ENCODE measurements around the gene VSIR.

VSIR gene

GRCh38 chr10:71806704-71807556, 33.6 kb upstream of the VSIR start:
- DNase-seq (ENCODE audit: low read depth in 2 of 2), result no peak

- DNase-seq (ENCODE audit: low read depth in 2 of 2), result no peak
Observed at GRCh38 chr10:71805776-71806703, 32.7 kb upstream of the VSIR start.

- no peak for DNase-seq (ENCODE audit: low read depth in 2 of 2)
Observed at GRCh38 chr10:71804077-71804476, 30.8 kb upstream of the VSIR start.

GRCh38 chr10:71802715-71803488, 29.6 kb upstream of the VSIR start:
- DNase-seq (ENCODE audit: low read depth in 2 of 2), result no peak

- DNase-seq (ENCODE audit: low read depth in 2 of 2), result no peak
Observed at GRCh38 chr10:71802235-71802634, 28.9 kb upstream of the VSIR start.

DNA sequence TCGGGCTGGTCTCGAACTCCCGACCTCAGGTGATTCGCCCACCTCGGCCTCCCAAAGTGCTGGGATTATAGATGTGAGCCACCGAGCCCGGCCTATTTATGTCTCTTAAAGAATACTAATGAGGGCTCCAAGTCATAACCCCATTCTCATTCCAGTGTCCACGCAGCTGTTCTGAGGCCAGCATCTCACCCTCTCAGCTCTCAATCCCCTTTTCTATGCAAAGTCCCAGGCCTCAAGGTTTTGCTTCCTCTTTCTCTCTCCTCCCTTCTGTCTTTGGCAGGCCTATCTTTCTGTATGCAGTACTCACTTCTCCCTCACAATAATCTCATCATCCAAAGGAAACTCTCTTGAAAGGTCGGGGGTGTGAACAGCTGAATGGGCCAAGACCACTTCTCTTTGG, 28.0 kb upstream of the VSIR start:
- DNase-seq (ENCODE audit: low read depth in 2 of 2), result no peak

GRCh38 chr10:71799608-71800453, 26.5 kb upstream of the VSIR start:
- no peak for DNase-seq (ENCODE audit: low read depth in 2 of 2)

GRCh38 chr10:71799112-71799511, 25.8 kb upstream of the VSIR start:
- no peak for DNase-seq (ENCODE audit: low read depth in 2 of 2)

DNA sequence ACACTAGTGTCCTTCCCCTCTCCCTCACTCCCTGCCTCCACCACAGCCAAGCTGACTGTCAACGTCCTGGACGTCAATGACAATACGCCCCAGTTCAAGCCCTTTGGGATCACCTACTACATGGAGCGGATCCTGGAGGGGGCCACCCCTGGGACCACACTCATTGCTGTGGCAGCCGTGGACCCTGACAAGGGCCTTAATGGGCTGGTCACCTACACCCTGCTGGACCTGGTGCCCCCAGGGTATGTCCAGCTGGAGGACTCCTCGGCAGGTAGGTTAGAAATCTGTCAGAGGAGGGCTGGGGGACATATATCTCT, 24.9 kb upstream of the VSIR start:
- DNase-seq (ENCODE audit: low read depth in 2 of 2), result no peak

DNA sequence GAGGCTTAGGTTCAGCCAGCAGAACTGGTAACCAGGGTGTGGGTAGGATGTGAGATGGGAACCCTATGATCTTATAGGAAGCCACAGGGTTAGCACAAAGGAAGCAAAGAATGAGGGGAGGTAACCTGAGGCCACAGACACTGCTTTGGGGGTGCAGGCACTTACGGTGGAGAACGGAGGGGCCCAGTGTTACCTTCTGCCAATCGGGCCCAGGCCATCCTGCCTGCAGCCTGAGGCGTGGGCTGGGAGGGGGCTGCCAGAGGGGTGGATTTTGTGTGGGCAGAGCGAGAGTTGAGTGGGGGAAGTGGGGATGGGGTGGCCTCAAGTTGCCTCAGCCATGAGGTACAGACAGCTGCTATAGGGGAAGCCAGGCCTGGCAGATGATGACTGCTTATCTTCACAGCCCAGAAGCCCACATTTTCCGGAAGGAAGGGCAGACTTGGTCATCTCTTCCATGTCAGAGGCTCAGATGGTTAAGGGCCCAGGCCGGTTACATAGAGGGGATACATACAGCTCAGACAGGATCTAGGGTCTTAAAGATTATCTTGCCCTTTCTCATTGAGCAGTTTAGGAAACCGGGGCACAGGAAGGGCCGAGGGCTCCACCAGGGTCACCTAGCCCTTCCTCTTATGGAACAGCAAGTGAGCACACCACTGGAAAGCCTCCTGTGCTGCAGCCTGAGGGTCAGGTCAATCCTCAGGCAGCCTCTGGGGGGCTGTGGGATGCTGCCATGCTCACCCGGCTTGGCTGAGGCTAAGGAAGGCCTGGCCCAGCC, 24.4 kb upstream of the VSIR start:
- no peak for DNase-seq (ENCODE audit: low read depth in 2 of 2)

DNA sequence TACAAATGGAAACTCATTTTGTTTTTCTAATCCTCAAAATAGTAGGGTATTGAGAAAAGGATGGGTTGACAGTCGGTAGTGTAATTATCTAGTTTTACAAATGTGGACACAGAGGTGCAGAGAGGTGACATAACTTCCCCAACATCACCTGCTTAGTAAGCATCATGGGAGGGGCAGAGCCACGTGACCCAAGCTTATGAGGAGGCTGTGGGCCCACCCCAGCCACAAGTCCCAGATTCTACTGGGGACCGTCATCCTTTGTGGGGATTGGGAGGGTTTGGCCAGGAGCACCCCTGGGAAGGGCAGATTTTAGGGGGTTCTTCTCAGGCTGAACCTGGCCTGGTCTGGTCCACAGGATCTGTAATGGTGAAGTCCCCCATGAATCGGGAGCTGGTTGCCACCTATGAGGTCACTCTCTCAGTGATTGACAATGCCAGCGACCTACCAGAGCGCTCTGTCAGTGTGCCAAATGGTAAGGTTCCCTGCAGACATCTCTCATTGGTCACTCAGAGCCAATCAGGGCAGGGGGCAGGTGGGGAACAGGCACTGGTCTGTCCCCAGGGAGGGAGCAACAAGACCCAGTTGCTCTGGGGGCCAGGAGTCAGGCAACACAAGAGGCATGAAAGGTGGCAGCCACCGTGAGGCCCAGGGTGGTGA, 23.6 kb upstream of the VSIR start:
- DNase-seq (ENCODE audit: low read depth in 2 of 2), result no peak

DNA sequence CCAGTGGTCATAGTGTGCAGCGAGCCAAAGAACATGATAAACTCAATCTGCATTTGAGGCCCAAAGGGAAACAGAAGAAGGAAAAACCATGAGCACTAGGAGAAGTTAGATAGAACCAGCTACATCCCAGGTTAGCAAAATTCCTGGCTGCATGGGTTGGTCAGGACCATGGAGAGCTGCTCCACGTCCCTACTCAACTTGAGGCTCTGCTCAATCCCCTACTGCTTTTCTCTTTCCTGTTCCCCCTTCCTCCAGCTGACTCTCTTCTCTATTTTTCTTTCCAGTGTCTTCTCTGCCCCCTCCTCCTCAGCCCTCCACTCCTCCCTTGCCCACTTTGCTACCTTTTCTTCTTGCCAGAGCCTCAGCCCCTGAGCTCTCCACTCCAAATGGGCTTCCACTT, 21.9 kb upstream of the VSIR start:
- no peak for DNase-seq (ENCODE audit: low read depth in 2 of 2)

- DNase-seq (ENCODE audit: low read depth in 2 of 2), result no peak
Observed at GRCh38 chr10:71790749-71791440, 17.6 kb upstream of the VSIR start.

DNA sequence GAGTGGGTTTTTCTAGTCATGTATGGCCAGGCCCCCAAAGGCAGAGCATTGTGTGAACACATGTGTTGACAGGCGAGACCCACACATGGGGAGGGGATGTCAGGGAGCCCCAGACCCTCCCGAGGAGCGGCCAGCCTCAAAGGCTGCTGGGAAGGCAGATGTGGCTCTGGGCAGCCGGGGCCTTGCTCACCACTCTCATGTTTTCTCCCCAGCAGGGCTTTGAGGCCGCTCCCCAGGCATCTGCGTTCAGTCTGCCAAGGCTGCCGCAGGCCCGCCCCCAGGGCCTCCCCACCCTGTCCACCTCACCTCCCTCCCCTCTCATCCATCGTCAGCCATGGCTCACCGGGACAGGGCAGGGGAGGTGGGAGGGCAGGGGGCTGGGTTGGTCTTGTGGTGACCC, 16.6 kb upstream of the VSIR start:
- DNase-seq (ENCODE audit: low read depth in 2 of 2), result no peak

DNA sequence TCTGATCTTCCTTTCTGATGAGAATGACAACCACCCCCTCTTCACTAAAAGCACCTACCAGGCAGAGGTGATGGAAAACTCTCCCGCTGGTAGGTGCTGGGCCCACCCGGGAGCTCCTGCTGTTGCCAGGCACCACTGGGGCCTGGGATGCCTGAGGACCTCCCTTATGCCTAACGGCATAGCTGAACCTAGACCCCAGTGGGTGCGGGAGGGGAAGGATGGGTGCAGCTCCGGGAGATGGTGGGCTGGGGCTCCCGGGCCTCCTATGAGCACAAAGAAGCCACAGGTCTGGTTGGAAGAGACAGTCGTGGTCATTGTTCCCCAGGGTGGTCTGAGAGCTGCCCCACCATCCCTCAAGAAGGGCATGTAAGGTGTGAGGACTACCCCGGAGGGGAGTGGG, 15.6 kb upstream of the VSIR start:
- no peak for DNase-seq (ENCODE audit: low read depth in 2 of 2)

GRCh38 chr10:71784679-71785272, 11.5 kb upstream of the VSIR start:
- DNase-seq (ENCODE audit: low read depth in 2 of 2), result no peak

- no peak for DNase-seq (ENCODE audit: low read depth in 2 of 2)
Observed at GRCh38 chr10:71783917-71784678, 10.8 kb upstream of the VSIR start.

DNA sequence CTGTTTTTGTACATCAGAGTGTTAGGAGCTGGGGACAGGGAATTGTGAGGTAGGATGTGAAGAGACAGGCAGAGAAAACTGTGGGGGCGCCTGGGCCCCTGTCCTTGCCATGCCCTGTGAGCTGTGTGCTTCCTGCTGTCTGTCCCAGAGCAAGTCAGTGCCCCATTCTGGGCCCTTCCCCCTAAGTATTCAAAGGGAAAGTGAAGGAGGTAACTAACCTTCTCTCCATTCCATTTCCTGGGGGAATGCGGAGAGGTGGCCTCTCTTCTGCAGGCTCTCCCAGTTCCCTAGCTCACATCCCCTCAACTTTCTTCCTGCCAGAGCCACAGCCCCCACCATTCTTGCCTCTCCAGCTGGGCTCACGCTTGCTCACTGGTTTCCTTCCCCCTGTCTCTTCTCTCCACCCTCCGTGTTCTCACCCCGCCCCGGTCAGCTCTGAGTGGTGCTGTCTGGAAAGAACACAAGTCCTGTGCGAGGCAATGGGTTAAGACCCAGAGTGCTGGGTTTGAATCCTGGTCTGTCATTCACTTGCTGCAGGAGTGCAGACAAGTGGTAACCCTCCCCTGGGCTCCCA, 9.7 kb upstream of the VSIR start:
- DNase-seq (ENCODE audit: low read depth in 2 of 2), result no peak
